Measurements from ENCODE around the gene PNN.

GRCh38 chr14:39184628-39185255 lies 9.7 kb downstream of the PNN start:
- TF ChIP-seq CTCF (IDR thresholded peaks at IDR 0.05) (no peak), POLR2A (IDR thresholded peaks at IDR 0.05) (no peak)

Measured in breast epithelium (tissue), 3 donors.